K562 treated with DMSO at 1 percent for 24 hours (cell line): ENCODE data around the gene MAVS. TPM values are rescaled to one million over a fixed set of nuclear protein-coding genes. Genes with fewer than 3 reads are reported as not detected.

Source experiments
- total RNA-seq: library from RNA; unstranded; fragments of 300-600 nt; gene quantifications from 2 replicates; pipeline ENCODE4 v1.2.3, GENCODE V29; 2022; ENCODE audit warnings: low read depth; ENCODE audit not compliant: insufficient read depth

MAVS gene
- total RNA-seq, result 19.0 and 19.1 TPM in 2 replicates

DNA sequence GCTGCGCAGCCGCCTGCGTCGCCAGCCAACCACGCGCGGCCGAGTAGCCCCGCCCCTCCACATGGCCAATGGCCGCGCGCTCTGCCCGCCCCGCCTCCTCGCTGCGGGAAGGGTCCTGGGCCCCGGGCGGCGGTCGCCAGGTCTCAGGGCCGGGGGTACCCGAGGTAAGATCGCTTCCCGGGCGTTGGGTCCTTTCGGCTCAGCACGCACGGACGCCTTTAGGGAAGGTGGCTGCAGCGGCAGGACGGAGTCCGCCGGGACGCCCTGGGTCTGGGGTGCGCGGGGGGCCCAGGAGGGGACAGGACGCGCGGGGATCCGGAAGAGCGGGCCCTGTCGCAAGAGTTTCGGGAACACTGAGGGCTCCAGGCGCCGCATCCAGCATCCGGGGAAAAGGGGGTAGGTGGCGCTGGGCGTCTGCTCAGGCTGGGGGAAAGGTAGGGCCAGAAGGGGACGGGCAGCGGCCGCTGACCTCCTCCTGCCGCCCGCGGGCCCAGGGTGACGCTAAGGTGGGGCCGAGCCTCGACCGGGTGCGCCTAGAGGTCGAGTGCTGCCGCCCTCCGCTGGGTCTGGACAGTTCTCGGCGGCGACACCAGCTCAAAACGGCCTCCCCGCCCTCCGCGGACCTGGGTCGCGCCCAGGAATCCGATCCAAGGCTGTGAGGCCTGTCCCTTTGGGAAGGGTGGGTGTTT, at the start of gene MAVS:
MAVS (plus strand) TSS at position 95 of the 689 bp plus-strand sequence. CDS start 7,791 bp downstream, outside the sequence.

DNA sequence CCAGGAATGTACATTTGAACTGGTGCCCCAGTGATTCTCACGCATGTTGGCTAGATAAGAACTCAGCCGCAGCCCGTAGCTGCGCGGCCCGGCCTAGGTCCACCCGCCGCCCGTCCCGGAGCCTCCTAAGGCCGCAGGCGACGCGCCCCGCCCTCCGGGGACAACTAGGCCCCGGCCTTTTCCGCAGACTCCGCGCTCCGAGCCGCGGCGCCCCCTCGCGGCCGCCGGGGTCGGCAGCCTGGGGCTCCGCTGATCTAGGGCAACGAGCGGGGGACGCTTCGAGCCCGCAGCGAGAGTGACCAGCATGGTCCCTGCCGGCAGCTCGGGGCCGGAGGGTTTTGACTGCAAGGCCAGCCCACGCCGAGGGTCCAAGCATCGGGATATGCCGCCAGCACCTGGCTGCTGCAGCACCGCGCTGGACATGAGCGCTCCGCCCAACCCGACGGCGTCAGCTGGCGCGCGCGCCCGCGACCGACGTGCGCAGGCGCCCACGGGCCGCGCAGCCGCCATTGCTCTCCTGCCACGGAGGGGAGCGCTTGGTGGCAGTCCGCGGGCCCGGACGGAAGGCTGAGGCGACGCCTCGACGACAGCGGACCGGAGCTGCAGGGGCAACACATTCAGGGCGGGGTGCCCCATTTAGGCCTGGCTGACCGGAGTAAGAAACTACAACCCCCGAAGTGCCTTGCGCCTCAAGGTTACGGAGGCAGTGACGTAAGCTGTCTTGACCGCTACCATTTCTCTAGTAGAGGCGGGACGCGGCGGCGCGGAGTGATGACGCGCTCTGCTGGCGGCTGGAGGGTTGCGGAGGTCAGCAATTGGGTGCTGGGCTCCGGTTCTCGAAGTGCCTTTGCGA, 26.4 kb upstream of the MAVS start, which contains the start of gene AP5S1:
AP5S1 (plus strand) TSS at position 500 of the 853 bp plus-strand sequence. CDS start 1,571 bp downstream, outside the sequence.

DNA sequence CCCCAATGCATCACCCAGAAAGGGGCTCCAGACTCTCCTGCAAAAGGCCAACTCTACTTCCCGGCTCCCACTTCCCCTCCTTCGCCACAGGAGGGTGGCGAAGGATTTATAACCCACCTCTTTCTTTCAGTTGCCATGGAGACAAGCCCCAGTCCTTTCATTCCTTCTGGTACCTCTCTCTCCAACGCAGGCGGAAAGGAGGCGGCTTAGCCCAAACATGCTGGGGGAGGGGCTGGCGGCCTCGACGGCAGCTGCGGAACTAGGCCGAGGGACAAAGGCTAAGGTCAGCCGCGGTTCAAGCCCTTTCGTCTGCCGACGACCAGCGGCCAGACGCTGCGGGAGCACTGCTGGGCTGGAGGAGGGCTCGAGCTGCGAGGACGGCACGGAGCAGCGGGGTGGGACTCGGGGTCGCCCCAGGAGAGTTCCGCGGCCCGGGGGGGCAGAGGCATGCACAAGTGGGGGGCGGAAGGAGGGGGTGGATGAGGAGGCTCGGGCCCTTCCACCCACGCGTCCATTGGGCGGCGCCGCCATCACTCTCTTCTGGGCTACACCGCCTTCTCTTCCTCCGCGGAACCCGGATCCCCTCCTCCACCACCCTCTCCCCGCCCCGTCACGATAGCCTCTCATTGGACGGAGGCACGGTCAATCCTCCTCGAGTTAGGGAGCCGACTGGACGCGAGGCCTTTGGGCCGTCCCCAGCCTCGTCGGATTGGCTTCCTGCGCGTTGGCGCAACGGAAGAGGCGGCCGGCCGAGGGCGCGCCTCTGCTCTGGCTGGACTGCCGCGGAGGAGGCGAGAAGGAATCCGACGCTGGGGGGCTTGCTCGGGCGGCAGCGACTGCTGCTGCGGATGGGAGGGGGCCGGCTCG, 42.2 kb downstream of the MAVS start, which contains the start of gene PANK2:
PANK2 (plus strand) TSS at position 766 of the 867 bp plus-strand sequence.

Other genes starting within 250 kb of the MAVS start
- gene GFRA4, start 183.4 kb upstream of the MAVS start, total RNA-seq, result not detected in 2 replicates
- gene ADAM33, start 164.8 kb upstream of the MAVS start, total RNA-seq, result not detected in 2 replicates
- gene SIGLEC1, start 134.2 kb upstream of the MAVS start, total RNA-seq, result not detected in 2 replicates
- gene HSPA12B, start 114.1 kb upstream of the MAVS start, total RNA-seq, result 0.24 and 0.93 TPM in 2 replicates
- 27.0 and 34.6 TPM in 2 replicates for gene ADISSP, start 79.1 kb upstream of the MAVS start, total RNA-seq
- 0.32 TPM in 1 of 2 replicates, not detected in the other for gene SPEF1, start 65.4 kb upstream of the MAVS start, total RNA-seq
- gene CENPB, start 60.1 kb upstream of the MAVS start, total RNA-seq, result 75.1 and 76.6 TPM in 2 replicates
- gene CDC25B, start 50.5 kb upstream of the MAVS start, total RNA-seq, result 57.5 and 58.6 TPM in 2 replicates
- gene AP5S1, start 26.3 kb upstream of the MAVS start, total RNA-seq, result 11.0 and 13.1 TPM in 2 replicates
- 28.0 and 35.6 TPM in 2 replicates for gene PANK2, start 42.6 kb downstream of the MAVS start, total RNA-seq
- 29.2 and 29.5 TPM in 2 replicates for gene RNF24, start 168.7 kb downstream of the MAVS start, total RNA-seq